NCI-H1436 treated with DMSO at 0.1 percent for 48 hours (cell line): ENCODE measurements around the gene CRISPLD2.
"Not testable (repeated sequence)": the region's sequence is repeated elsewhere in the genome, so short reads cannot be mapped to it uniquely, and the experiment has no call there.

Experiments
- DNase-seq: peaks from one replicate; lab custom pipeline; 2025; lab: John Stamatoyannopoulos, UW

The CRISPLD2 gene

GRCh38 chr16:84822990-84823389 lies 3.2 kb downstream of the CRISPLD2 start:
- DNase-seq = no peak

- DNase-seq = no peak
Measured at GRCh38 chr16:84823484-84823883, 3.7 kb downstream of the CRISPLD2 start.

GRCh38 chr16:84823926-84824325 lies 4.1 kb downstream of the CRISPLD2 start:
- DNase-seq = no peak

- DNase-seq = no peak
Measured at GRCh38 chr16:84825896-84826557, 6.2 kb downstream of the CRISPLD2 start.

- no peak for DNase-seq
Measured at GRCh38 chr16:84826558-84826941, 6.8 kb downstream of the CRISPLD2 start.

- DNase-seq = no peak
Measured at GRCh38 chr16:84827131-84827574, 7.4 kb downstream of the CRISPLD2 start.

GRCh38 chr16:84827897-84828296 lies 8.1 kb downstream of the CRISPLD2 start:
- no peak for DNase-seq

- no peak for DNase-seq
Measured at GRCh38 chr16:84828322-84828721, 8.5 kb downstream of the CRISPLD2 start.

GRCh38 chr16:84829168-84829965 lies 9.6 kb downstream of the CRISPLD2 start:
- no peak for DNase-seq

- no peak for DNase-seq
Measured at GRCh38 chr16:84830765-84831384, 11.1 kb downstream of the CRISPLD2 start.

- not testable (repeated sequence) for DNase-seq
Measured at GRCh38 chr16:84831728-84832127, 11.9 kb downstream of the CRISPLD2 start.

- no peak for DNase-seq
Measured at GRCh38 chr16:84832488-84833143, 12.8 kb downstream of the CRISPLD2 start.

- DNase-seq = no peak
Measured at GRCh38 chr16:84833144-84833500, 13.3 kb downstream of the CRISPLD2 start.

GRCh38 chr16:84833542-84834402 lies 14.0 kb downstream of the CRISPLD2 start:
- DNase-seq = no peak

- no peak for DNase-seq
Measured at GRCh38 chr16:84834403-84834772, 14.6 kb downstream of the CRISPLD2 start.

- DNase-seq = no peak
Measured at GRCh38 chr16:84836234-84836647, 16.5 kb downstream of the CRISPLD2 start.

GRCh38 chr16:84836967-84837366 lies 17.2 kb downstream of the CRISPLD2 start:
- DNase-seq = no peak

- DNase-seq = no peak
Measured at GRCh38 chr16:84838383-84838948, 18.7 kb downstream of the CRISPLD2 start.

GRCh38 chr16:84839054-84839453 lies 19.3 kb downstream of the CRISPLD2 start:
- DNase-seq = no peak

- no peak for DNase-seq
Measured at GRCh38 chr16:84839956-84840355, 20.2 kb downstream of the CRISPLD2 start.
